OCI-LY1 (cell line): ENCODE measurements around the gene ZMIZ1.

Experiments used
- EZH2 ChIP-seq: fragments of 200-600 bp; sonication (generic), shearing (Covaris generic); IDR thresholded peaks from 2 replicates; pipeline ENCODE4 v1.8.0; 2017; ENCODE audit warnings: borderline replicate concordance, mixed run types, mild to moderate bottlenecking, antibody characterized with exemption, low read length, moderate library complexity, mixed read lengths
- TF ChIP-seq, protein P1 (sequence below): fragments of 200-600 bp; sonication (generic), shearing (Covaris generic); IDR thresholded peaks from 2 replicates; pipeline ENCODE4 v1.5.1; 2017; ENCODE audit warnings: mild to moderate bottlenecking, antibody characterized with exemption, low read length, moderate library complexity, mixed read lengths

DNA sequence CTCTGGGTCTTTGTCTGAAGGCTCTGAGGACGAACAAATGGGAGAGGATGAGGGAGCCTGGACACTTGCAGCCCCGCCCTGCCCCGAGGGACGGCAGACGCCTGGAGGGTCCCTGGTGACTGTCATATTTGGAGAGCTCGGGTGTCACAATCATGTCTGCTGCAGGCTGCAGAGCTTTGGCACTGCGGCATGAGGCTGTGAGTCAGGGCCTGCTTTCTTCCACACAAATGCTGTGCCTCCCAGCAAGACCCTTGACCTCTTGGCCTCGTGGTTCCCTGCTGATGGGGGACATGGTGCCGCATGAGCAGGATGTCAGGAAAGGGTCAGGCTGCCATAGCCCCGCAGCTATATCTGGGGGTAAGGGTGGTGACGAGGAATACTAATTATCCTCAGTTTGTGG, 213.6 kb downstream of the ZMIZ1 start:
- TF ChIP-seq, protein P1, sequence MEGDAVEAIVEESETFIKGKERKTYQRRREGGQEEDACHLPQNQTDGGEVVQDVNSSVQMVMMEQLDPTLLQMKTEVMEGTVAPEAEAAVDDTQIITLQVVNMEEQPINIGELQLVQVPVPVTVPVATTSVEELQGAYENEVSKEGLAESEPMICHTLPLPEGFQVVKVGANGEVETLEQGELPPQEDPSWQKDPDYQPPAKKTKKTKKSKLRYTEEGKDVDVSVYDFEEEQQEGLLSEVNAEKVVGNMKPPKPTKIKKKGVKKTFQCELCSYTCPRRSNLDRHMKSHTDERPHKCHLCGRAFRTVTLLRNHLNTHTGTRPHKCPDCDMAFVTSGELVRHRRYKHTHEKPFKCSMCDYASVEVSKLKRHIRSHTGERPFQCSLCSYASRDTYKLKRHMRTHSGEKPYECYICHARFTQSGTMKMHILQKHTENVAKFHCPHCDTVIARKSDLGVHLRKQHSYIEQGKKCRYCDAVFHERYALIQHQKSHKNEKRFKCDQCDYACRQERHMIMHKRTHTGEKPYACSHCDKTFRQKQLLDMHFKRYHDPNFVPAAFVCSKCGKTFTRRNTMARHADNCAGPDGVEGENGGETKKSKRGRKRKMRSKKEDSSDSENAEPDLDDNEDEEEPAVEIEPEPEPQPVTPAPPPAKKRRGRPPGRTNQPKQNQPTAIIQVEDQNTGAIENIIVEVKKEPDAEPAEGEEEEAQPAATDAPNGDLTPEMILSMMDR: no peak
- TF ChIP-seq EZH2: no peak
